PFSK-1 (cell line): Measurements from ENCODE around the gene SNAI1.

Experiments
- FOXP2 ChIP-seq: optimal IDR thresholded peaks from 2 replicates; pipeline ENCODE3; 2011; ENCODE audit warnings: borderline replicate concordance, control low read depth, inconsistent platforms; ENCODE audit not compliant: insufficient read depth; ENCODE audit errors: extremely low read length, extremely low read depth
- POLR2AphosphoS5 ChIP-seq: IDR thresholded peaks from 2 replicates; pipeline ENCODE4 v1.6.1; 2012; ENCODE audit warnings: low read depth, mild to moderate bottlenecking, control low read depth, low read length, moderate library complexity
- SIN3A ChIP-seq: IDR thresholded peaks from 2 replicates; pipeline ENCODE4 v1.6.1; 2012; ENCODE audit warnings: mild to moderate bottlenecking, low read length, moderate library complexity, borderline replicate concordance; ENCODE audit not compliant: insufficient read depth
- TAF1 ChIP-seq: IDR thresholded peaks from 2 replicates; pipeline ENCODE4 v1.6.1; 2012; ENCODE audit warnings: low read length, control low read depth, borderline replicate concordance; ENCODE audit not compliant: insufficient read depth
- TF ChIP-seq, protein P1 (sequence below), 2 experiments: IDR thresholded peaks; 2 replicates each; pipeline versions ENCODE4 v1.6.1 to v1.8.0; 2011 to 2012; ENCODE audit warnings: low read depth in 2 of 2, low read length in 2 of 2, control low read depth in 1 of 2, inconsistent platforms in 1 of 2, mild to moderate bottlenecking in 1 of 2, moderate library complexity in 1 of 2; ENCODE audit not compliant: insufficient read depth in 1 of 2

Gene SNAI1

DNA sequence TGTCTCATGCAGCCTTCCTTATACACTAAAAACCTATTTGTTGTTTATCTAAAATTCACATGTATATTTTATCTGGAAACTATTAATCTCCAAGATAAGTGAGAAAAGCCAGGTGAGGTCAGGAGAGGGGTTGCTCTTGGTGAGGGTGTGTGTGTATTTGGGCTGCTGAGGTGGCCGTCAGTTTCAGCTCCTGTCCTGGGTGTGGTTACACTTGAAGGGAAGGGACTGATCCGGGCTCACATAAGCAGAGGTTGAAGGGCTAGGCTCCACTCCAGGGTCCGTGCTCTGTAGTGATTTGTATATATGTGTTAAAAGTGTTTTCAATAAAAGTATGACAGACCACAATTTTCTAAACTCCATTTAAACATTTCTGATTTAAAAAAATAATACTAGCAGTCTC lies 13.5 kb upstream of the SNAI1 start:
- TF ChIP-seq TAF1 (no peak), SIN3A (no peak), POLR2AphosphoS5 (no peak), FOXP2 (no peak)
- TF ChIP-seq, protein P1, sequence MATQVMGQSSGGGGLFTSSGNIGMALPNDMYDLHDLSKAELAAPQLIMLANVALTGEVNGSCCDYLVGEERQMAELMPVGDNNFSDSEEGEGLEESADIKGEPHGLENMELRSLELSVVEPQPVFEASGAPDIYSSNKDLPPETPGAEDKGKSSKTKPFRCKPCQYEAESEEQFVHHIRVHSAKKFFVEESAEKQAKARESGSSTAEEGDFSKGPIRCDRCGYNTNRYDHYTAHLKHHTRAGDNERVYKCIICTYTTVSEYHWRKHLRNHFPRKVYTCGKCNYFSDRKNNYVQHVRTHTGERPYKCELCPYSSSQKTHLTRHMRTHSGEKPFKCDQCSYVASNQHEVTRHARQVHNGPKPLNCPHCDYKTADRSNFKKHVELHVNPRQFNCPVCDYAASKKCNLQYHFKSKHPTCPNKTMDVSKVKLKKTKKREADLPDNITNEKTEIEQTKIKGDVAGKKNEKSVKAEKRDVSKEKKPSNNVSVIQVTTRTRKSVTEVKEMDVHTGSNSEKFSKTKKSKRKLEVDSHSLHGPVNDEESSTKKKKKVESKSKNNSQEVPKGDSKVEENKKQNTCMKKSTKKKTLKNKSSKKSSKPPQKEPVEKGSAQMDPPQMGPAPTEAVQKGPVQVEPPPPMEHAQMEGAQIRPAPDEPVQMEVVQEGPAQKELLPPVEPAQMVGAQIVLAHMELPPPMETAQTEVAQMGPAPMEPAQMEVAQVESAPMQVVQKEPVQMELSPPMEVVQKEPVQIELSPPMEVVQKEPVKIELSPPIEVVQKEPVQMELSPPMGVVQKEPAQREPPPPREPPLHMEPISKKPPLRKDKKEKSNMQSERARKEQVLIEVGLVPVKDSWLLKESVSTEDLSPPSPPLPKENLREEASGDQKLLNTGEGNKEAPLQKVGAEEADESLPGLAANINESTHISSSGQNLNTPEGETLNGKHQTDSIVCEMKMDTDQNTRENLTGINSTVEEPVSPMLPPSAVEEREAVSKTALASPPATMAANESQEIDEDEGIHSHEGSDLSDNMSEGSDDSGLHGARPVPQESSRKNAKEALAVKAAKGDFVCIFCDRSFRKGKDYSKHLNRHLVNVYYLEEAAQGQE (IDR thresholded peaks at IDR 0.05; ENCODE audit: insufficient read depth in 1 of 2, low read depth in 2 of 2, low read length in 2 of 2) = no peak

DNA sequence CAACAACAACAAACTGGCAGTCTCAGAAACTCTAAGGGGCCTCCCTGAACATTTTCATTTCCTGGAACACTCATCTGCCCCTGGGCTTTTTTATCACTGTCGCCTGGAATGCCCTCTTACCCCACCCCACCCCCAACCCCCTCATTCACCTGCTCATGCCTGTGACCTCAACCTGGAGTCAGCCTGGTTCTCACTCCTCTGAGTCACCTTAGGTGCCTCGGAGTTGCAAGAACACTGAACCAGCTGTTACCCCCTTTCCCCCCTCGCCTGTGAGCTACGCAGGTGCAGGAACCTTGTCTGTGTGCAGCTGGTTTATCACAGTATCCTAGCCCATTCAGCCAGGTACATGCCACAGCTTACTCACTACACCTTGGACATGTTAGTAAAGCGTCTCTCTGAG lies 12.8 kb upstream of the SNAI1 start:
- TF ChIP-seq, protein P1 (IDR thresholded peaks at IDR 0.05; ENCODE audit: insufficient read depth in 1 of 2, low read depth in 2 of 2, low read length in 2 of 2) = no peak
- no peak for TF ChIP-seq FOXP2
- TF ChIP-seq SIN3A = no peak
- TF ChIP-seq TAF1 = no peak
- TF ChIP-seq POLR2AphosphoS5 = no peak

DNA sequence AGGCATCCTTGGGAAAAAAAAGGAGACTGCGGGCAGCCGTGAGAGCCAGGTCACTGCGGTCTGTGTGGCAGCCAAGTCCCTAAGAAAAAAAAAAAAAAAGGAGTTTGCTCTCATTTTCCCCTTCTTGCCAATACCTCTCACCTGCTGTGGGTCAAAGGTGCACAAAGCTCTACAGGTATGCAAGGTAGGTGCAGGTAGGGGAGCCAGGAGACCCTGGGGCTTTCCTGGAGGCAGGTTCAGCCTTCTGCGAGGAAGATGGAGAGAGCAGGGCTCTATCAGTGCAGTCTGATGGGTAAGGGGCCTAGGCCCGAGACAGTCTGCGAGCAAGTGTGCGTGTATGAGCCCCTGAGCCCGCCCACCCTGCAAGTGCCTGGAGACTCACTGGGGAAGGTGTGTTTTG lies 12.3 kb upstream of the SNAI1 start:
- TF ChIP-seq POLR2AphosphoS5 = no peak
- no peak for TF ChIP-seq FOXP2
- TF ChIP-seq TAF1 = no peak
- TF ChIP-seq, protein P1 (IDR thresholded peaks at IDR 0.05; ENCODE audit: insufficient read depth in 1 of 2, low read depth in 2 of 2, low read length in 2 of 2) = no peak
- no peak for TF ChIP-seq SIN3A

DNA sequence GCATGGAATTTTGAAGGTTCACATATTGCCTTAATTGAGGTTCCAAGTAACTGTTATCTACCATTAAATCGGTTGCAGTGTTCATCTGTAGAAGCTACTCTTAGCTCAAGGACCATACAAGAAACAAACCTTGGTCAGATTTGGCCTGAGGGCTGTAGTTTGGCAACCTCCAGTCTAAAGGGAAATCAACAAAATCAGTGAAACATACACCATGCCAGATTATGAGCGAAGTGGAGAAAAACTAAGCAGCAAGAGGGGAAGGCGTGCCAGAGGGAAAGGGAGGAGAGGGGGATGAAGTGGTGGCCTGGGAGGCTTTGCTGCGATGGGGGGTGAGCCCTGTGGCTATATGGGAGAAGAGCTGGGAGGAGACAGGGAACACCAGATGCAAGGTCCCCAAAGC lies 8.8 kb upstream of the SNAI1 start:
- TF ChIP-seq POLR2AphosphoS5 = no peak
- no peak for TF ChIP-seq SIN3A
- TF ChIP-seq FOXP2 = no peak
- no peak for TF ChIP-seq TAF1
- TF ChIP-seq, protein P1 (IDR thresholded peaks at IDR 0.05; ENCODE audit: insufficient read depth in 1 of 2, low read depth in 2 of 2, low read length in 2 of 2) = no peak

DNA sequence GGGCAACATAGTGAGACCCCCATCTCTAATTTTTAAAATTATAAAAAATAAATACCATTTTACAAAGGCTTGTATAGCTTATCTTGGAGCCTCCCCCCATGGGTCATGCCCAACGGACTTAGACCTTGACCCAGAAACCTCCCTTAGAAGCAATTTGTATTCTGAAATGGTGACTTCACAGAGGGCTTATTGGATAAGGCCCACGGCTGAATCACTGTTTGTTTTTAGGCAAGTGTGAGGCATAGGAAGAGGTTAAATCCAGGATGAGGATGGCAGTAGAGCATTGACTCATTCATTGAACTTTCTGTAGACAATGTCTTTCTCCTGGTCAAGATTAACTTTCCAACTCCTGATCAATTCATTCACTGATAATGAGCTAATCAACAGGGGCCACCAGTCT lies 6.2 kb upstream of the SNAI1 start:
- TF ChIP-seq FOXP2 (no peak), POLR2AphosphoS5 (no peak), TAF1 (no peak), SIN3A (no peak)
- TF ChIP-seq, protein P1 (IDR thresholded peaks at IDR 0.05; ENCODE audit: insufficient read depth in 1 of 2, low read depth in 2 of 2, low read length in 2 of 2) = no peak
